Thoracic aorta (tissue), 2 donors: ENCODE data around the gene FLT4. TPM values are rescaled to one million over a fixed set of nuclear protein-coding genes. Genes with fewer than 3 reads are reported as not detected.

ENCODE experiments used
- ATAC-seq: fragments of 150-250 bp; one replicate; pipeline ENCODE4 v1.8.0; 2017; ENCODE audit warnings: low read depth; ENCODE audit not compliant: insufficient number of reproducible peaks, low FRiP score
- DNase-seq: peaks from one replicate; pipeline ENCODE4 v3.0.0-alpha.2; 2020; ENCODE audit warnings: low spot score
- H3K27ac ChIP-seq, 2 donors: fragments of 200-600 bp; sonication (generic); 1 replicate in 1 of 2; 2 replicates in 1 of 2; pipeline ENCODE4 v1.5.1; 2016; ENCODE audit warnings: mild to moderate bottlenecking in 2 of 2, moderate library complexity in 2 of 2
- H3K27me3 ChIP-seq: fragments of 200-600 bp; sonication (generic); replicated peaks from 2 replicates; pipeline ENCODE4 v1.6.0; 2016; ENCODE audit warnings: mild to moderate bottlenecking; ENCODE audit not compliant: insufficient read depth
- H3K36me3 ChIP-seq: fragments of 200-600 bp; sonication (generic); one replicate; pipeline ENCODE4 v1.5.1; 2016
- H3K4me1 ChIP-seq, 2 donors: fragments of 200-600 bp; sonication (generic); 1 replicate in 1 of 2; 2 replicates in 1 of 2; pipeline versions ENCODE4 v1.5.1 to v1.6.0; 2016; ENCODE audit warnings: low read depth in 2 of 2, mild to moderate bottlenecking in 1 of 2; ENCODE audit not compliant: control insufficient read depth in 1 of 2
- H3K4me3 ChIP-seq: fragments of 200-600 bp; sonication (generic); 2 replicates; pipeline ENCODE4 v1.5.1; 2016; ENCODE audit warnings: mild to moderate bottlenecking
- H3K9me3 ChIP-seq: fragments of 200-600 bp; sonication (generic); 2 replicates; pipeline ENCODE4 v1.5.1; 2016
- CTCF ChIP-seq: fragments of 200-600 bp; sonication (generic); IDR thresholded peaks from one replicate; pipeline ENCODE4 v1.5.1; 2019; ENCODE audit warnings: antibody characterized with exemption
- total RNA-seq, 2 donors: library from RNA; depleted of rRNA; stranded (reverse); fragments of >200 nt; gene quantifications; one replicate each; pipeline versions ENCODE4 v1.1.0 to v1.2.3, GENCODE V29; 2016

Gene FLT4
- total RNA-seq, 2 donors from 2014 or later: 4.8 to 10.8 TPM

GRCh38 chr5:180602481-180603075 is 46.8 kb downstream of the FLT4 start:
- TF ChIP-seq CTCF: no peak
- H3K4me1 ChIP-seq: no peaks in the 10 kb centered on the region
- no peaks in the 10 kb centered on the region for H3K27me3 ChIP-seq
- no peaks in the 10 kb centered on the region for H3K9me3 ChIP-seq
- DNase-seq (no peak), ATAC-seq (no peak)
- no peaks in the 10 kb centered on the region for H3K36me3 ChIP-seq
- H3K27ac ChIP-seq: no peak overlapping the region
- H3K4me3 ChIP-seq: no peak overlapping the region

- ATAC-seq: no peak
- Histone ChIP-seq H3K27ac (no peak overlapping the region), H3K4me1 (no peaks in the 10 kb centered on the region), H3K9me3 (no peaks in the 10 kb centered on the region), H3K36me3 (no peaks in the 10 kb centered on the region), H3K4me3 (no peak overlapping the region), H3K27me3 (no peaks in the 10 kb centered on the region)
- TF ChIP-seq CTCF: no peak
- no peak for DNase-seq
Measured at GRCh38 chr5:180601591-180602480, 47.6 kb downstream of the FLT4 start.

- H3K36me3 ChIP-seq: no peaks in the 10 kb centered on the region
- no peaks in the 10 kb centered on the region for H3K9me3 ChIP-seq
- H3K27me3 ChIP-seq: no peaks in the 10 kb centered on the region
- no peak for TF ChIP-seq CTCF
- no peak overlapping the region for H3K27ac ChIP-seq
- DNase-seq: no peak
- no peak for ATAC-seq
- H3K4me1 ChIP-seq: no peaks in the 10 kb centered on the region
- no peak overlapping the region for H3K4me3 ChIP-seq
Measured at GRCh38 chr5:180600554-180601041, 48.8 kb downstream of the FLT4 start.

- no peaks in the 10 kb centered on the region for H3K9me3 ChIP-seq
- DNase-seq (no peak), ATAC-seq (no peak)
- H3K4me3 ChIP-seq: no peak overlapping the region
- TF ChIP-seq CTCF: no peak
- no peaks in the 10 kb centered on the region for H3K27me3 ChIP-seq
- H3K27ac ChIP-seq: no peak overlapping the region
- H3K36me3 ChIP-seq: no peaks in the 10 kb centered on the region
- no peaks in the 10 kb centered on the region for H3K4me1 ChIP-seq
Measured at GRCh38 chr5:180599981-180600553, 49.3 kb downstream of the FLT4 start.

GRCh38 chr5:180599590-180599914 is 49.8 kb downstream of the FLT4 start:
- Histone ChIP-seq H3K4me3 (no peak overlapping the region), H3K36me3 (no peaks in the 10 kb centered on the region), H3K9me3 (no peaks in the 10 kb centered on the region), H3K27ac (no peak overlapping the region), H3K4me1 (no peaks in the 10 kb centered on the region), H3K27me3 (no peaks in the 10 kb centered on the region)
- DNase-seq (no peak), ATAC-seq (no peak)
- no peak for TF ChIP-seq CTCF
